PFSK-1 (cell line): Measurements from ENCODE around the gene SH3BGRL3.

Source experiments
- FOXP2 ChIP-seq: optimal IDR thresholded peaks from 2 replicates; pipeline ENCODE3; 2011; ENCODE audit warnings: borderline replicate concordance, control low read depth, inconsistent platforms; ENCODE audit not compliant: insufficient read depth; ENCODE audit errors: extremely low read length, extremely low read depth
- POLR2AphosphoS5 ChIP-seq: IDR thresholded peaks from 2 replicates; pipeline ENCODE4 v1.6.1; 2012; ENCODE audit warnings: low read depth, mild to moderate bottlenecking, control low read depth, low read length, moderate library complexity
- SIN3A ChIP-seq: IDR thresholded peaks from 2 replicates; pipeline ENCODE4 v1.6.1; 2012; ENCODE audit warnings: mild to moderate bottlenecking, low read length, moderate library complexity, borderline replicate concordance; ENCODE audit not compliant: insufficient read depth
- TAF1 ChIP-seq: IDR thresholded peaks from 2 replicates; pipeline ENCODE4 v1.6.1; 2012; ENCODE audit warnings: low read length, control low read depth, borderline replicate concordance; ENCODE audit not compliant: insufficient read depth
- TF ChIP-seq, protein P1 (sequence below), 2 experiments: IDR thresholded peaks; 2 replicates each; pipeline versions ENCODE4 v1.6.1 to v1.8.0; 2011 to 2012; ENCODE audit warnings: low read depth in 2 of 2, low read length in 2 of 2, control low read depth in 1 of 2, inconsistent platforms in 1 of 2, mild to moderate bottlenecking in 1 of 2, moderate library complexity in 1 of 2; ENCODE audit not compliant: insufficient read depth in 1 of 2

SH3BGRL3 gene

GRCh38 chr1:26327956-26328362, 48.1 kb downstream of the SH3BGRL3 start:
- TF ChIP-seq TAF1, result no peak
- no peak for TF ChIP-seq POLR2AphosphoS5
- TF ChIP-seq SIN3A, result no peak
- no peak for TF ChIP-seq FOXP2
- TF ChIP-seq, protein P1, sequence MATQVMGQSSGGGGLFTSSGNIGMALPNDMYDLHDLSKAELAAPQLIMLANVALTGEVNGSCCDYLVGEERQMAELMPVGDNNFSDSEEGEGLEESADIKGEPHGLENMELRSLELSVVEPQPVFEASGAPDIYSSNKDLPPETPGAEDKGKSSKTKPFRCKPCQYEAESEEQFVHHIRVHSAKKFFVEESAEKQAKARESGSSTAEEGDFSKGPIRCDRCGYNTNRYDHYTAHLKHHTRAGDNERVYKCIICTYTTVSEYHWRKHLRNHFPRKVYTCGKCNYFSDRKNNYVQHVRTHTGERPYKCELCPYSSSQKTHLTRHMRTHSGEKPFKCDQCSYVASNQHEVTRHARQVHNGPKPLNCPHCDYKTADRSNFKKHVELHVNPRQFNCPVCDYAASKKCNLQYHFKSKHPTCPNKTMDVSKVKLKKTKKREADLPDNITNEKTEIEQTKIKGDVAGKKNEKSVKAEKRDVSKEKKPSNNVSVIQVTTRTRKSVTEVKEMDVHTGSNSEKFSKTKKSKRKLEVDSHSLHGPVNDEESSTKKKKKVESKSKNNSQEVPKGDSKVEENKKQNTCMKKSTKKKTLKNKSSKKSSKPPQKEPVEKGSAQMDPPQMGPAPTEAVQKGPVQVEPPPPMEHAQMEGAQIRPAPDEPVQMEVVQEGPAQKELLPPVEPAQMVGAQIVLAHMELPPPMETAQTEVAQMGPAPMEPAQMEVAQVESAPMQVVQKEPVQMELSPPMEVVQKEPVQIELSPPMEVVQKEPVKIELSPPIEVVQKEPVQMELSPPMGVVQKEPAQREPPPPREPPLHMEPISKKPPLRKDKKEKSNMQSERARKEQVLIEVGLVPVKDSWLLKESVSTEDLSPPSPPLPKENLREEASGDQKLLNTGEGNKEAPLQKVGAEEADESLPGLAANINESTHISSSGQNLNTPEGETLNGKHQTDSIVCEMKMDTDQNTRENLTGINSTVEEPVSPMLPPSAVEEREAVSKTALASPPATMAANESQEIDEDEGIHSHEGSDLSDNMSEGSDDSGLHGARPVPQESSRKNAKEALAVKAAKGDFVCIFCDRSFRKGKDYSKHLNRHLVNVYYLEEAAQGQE (IDR thresholded peaks at IDR 0.05; ENCODE audit: insufficient read depth in 1 of 2, low read depth in 2 of 2, low read length in 2 of 2), result no peak

DNA sequence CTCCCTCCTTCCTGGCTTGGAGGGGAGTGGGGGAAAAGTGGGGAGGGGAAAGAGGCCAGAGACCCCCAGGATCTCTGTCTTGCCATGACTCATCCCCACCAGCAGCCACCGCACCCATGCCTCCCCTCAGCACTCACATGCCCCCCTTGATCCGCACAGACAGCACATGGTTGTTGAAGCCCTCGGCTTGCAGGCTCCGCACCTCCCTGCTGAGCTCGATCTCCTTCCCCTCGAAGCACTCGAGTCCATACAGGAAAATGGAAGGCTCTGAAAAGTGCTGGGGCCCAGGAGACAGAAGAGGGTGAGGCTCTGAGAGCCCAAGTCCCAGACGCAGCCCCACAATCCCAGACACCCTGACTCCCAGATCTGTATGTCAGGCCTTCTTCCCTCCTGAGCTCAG, 48.7 kb downstream of the SH3BGRL3 start:
- TF ChIP-seq FOXP2, result no peak
- TF ChIP-seq TAF1, result no peak
- TF ChIP-seq POLR2AphosphoS5, result no peak
- no peak for TF ChIP-seq SIN3A
- TF ChIP-seq, protein P1 (IDR thresholded peaks at IDR 0.05; ENCODE audit: insufficient read depth in 1 of 2, low read depth in 2 of 2, low read length in 2 of 2), result no peak

- no peak for TF ChIP-seq TAF1
- no peak for TF ChIP-seq SIN3A
- no peak for TF ChIP-seq POLR2AphosphoS5
- TF ChIP-seq, protein P1 (IDR thresholded peaks at IDR 0.05; ENCODE audit: insufficient read depth in 1 of 2, low read depth in 2 of 2, low read length in 2 of 2), result no peak
- no peak for TF ChIP-seq FOXP2
Observed at GRCh38 chr1:26330276-26330675, 50.4 kb downstream of the SH3BGRL3 start.
